SKM-1 (cell line): ENCODE measurements around the gene MCM8.

Experiments
- DNase-seq: peaks from one replicate; lab custom pipeline; 2025; ENCODE audit not compliant: unreplicated experiment; lab: John Stamatoyannopoulos, UW

Gene MCM8

GRCh38 chr20:5950271-5951031 lies at the start of gene MCM8, which contains the start of gene TRMT6:
MCM8 (plus strand) TSS chr20:5950652; CDS start chr20:5952016, 1,364 bp downstream.
TRMT6 (minus strand) TSS chr20:5950533; CDS start chr20:5950405, 128 bp downstream.
- DNase-seq, result peak; percentile 78

- no peak for DNase-seq
Measured at GRCh38 chr20:5900908-5901307, 49.5 kb upstream of the MCM8 start.

GRCh38 chr20:5908981-5909380 lies 41.5 kb upstream of the MCM8 start:
- no peak for DNase-seq

GRCh38 chr20:5910186-5910585 lies 40.3 kb upstream of the MCM8 start:
- no peak for DNase-seq

- no peak for DNase-seq
Measured at GRCh38 chr20:5913166-5913565, 37.3 kb upstream of the MCM8 start.

GRCh38 chr20:5914859-5915258 lies 35.6 kb upstream of the MCM8 start:
- no peak for DNase-seq

GRCh38 chr20:5918856-5919625 lies 31.4 kb upstream of the MCM8 start:
- no peak for DNase-seq

- DNase-seq, result no peak
Measured at GRCh38 chr20:5919626-5920544, 30.6 kb upstream of the MCM8 start.

- DNase-seq, result no peak
Measured at GRCh38 chr20:5920581-5920980, 29.9 kb upstream of the MCM8 start.

- no peak for DNase-seq
Measured at GRCh38 chr20:5923493-5923892, 27.0 kb upstream of the MCM8 start.

- DNase-seq, result no peak
Measured at GRCh38 chr20:5925551-5925950, 24.9 kb upstream of the MCM8 start.

GRCh38 chr20:5927749-5928462 lies 22.5 kb upstream of the MCM8 start:
- DNase-seq, result no peak

- DNase-seq, result no peak
Measured at GRCh38 chr20:5928836-5929715, 21.4 kb upstream of the MCM8 start.

GRCh38 chr20:5931411-5931810 lies 19.0 kb upstream of the MCM8 start:
- no peak for DNase-seq

- DNase-seq, result no peak
Measured at GRCh38 chr20:5932796-5933195, 17.7 kb upstream of the MCM8 start.

GRCh38 chr20:5933802-5934436 lies 16.5 kb upstream of the MCM8 start:
- DNase-seq, result no peak

- DNase-seq, result no peak
Measured at GRCh38 chr20:5935384-5935783, 15.1 kb upstream of the MCM8 start.

GRCh38 chr20:5936238-5936637 lies 14.2 kb upstream of the MCM8 start:
- no peak for DNase-seq

GRCh38 chr20:5938456-5939029 lies 11.9 kb upstream of the MCM8 start:
- DNase-seq, result no peak
